ENCODE results near the gene JAGN1. TPM values are rescaled to one million over a fixed set of nuclear protein-coding genes. Genes with fewer than 3 reads are reported as not detected.
"Not testable (repeated sequence)": the region's sequence is repeated elsewhere in the genome, so short reads cannot be mapped to it uniquely, and the experiment has no call there.

JAGN1 gene
- total and polyA plus RNA-seq, 5 donors: 20.3 to 26.0 (median 20.5) TPM

GRCh38 chr3:9938966-9939365, 48.6 kb downstream of the JAGN1 start:
- H3K9me3 ChIP-seq (ENCODE audit: control insufficient read depth, low read length): no peaks in the 10 kb centered on the region
- DNase-seq (no peak), ATAC-seq (no peak)
- peaks cover 9% of the 10 kb centered on the region for H3K4me1 ChIP-seq (ENCODE audit: control insufficient read depth, insufficient read depth, low read length)
- WGBS: 97% methylated on average over 2 of the region's 2 CpGs
- no peak overlapping the region for H3K4me3 ChIP-seq (ENCODE audit: low read length)
- intact Hi-C loops (cut with DNase I): no loop called here
- no peak overlapping the region for H3K27ac ChIP-seq (ENCODE audit: low read length)
- no peaks in the 10 kb centered on the region for H3K27me3 ChIP-seq (ENCODE audit: control insufficient read depth, insufficient read depth)

- H3K27me3 ChIP-seq (ENCODE audit: control insufficient read depth, insufficient read depth); H3K27ac ChIP-seq (ENCODE audit: low read length); ATAC-seq; H3K4me1 ChIP-seq (ENCODE audit: control insufficient read depth, insufficient read depth, low read length); DNase-seq; H3K9me3 ChIP-seq (ENCODE audit: control insufficient read depth, low read length); intact Hi-C loops (cut with DNase I); H3K4me3 ChIP-seq (ENCODE audit: low read length): not testable (repeated sequence)
- 95% methylated on average over 30 of the region's 32 CpGs for WGBS
Observed at GRCh38 chr3:9939906-9940305, 49.5 kb downstream of the JAGN1 start.

- H3K9me3 ChIP-seq (ENCODE audit: control insufficient read depth, low read length): no peaks in the 10 kb centered on the region
- ATAC-seq: no peak
- intact Hi-C loops (cut with DNase I): no loop called here
- DNase-seq: no peak
- 97% methylated on average over 10 of the region's 10 CpGs for WGBS
- no peak overlapping the region for H3K4me3 ChIP-seq (ENCODE audit: low read length)
- no peaks in the 10 kb centered on the region for H3K4me1 ChIP-seq (ENCODE audit: control insufficient read depth, insufficient read depth, low read length)
- no peak overlapping the region for H3K27ac ChIP-seq (ENCODE audit: low read length)
- H3K27me3 ChIP-seq (ENCODE audit: control insufficient read depth, insufficient read depth): no peaks in the 10 kb centered on the region
Observed at GRCh38 chr3:9940746-9941145, 50.3 kb downstream of the JAGN1 start.

GRCh38 chr3:9942164-9942563, 51.8 kb downstream of the JAGN1 start:
- 85% methylated on average over 4 of the region's 4 CpGs for WGBS
- intact Hi-C loops (cut with DNase I): no loop called here
- Histone ChIP-seq H3K4me1 (ENCODE audit: control insufficient read depth, insufficient read depth, low read length) (no peaks in the 10 kb centered on the region), H3K27ac (ENCODE audit: low read length) (no peak overlapping the region), H3K27me3 (ENCODE audit: control insufficient read depth, insufficient read depth) (no peaks in the 10 kb centered on the region), H3K9me3 (ENCODE audit: control insufficient read depth, low read length) (no peaks in the 10 kb centered on the region), H3K4me3 (ENCODE audit: low read length) (no peak overlapping the region)
- no peak for DNase-seq
- ATAC-seq: no peak

DNA sequence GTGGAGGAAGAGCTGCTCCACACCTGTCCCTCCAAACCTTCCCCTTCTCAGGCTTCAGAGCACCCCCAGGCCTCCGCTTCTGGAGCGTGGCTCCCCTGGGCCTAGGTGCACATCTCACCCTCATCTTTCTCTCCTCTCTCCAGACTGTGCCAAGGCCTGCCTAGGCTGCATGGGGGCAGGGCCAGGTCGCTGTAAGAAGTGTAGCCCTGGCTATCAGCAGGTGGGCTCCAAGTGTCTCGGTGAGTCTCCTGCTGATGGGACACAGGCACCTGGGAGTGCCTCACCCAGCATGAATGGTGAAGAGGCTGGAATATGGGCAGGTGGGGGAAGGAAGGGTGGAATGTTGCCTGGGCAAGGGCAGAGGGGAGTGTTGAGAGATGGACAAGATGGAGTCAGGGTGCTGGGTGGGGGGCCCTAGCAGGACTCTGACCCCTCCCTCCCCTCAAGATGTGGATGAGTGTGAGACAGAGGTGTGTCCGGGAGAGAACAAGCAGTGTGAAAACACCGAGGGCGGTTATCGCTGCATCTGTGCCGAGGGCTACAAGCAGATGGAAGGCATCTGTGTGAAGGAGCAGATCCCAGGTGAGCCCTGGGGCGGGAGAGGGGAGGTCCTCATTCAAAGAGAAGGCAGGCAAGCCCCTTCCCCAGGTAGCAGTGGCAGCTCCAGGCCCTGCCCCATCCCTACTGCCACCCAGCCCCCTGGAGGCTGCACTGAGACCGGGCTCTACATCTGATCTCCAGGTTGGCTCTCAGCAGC, 52.7 kb downstream of the JAGN1 start:
- intact Hi-C loops (cut with DNase I): no loop called here
- 84% methylated on average over 11 of the region's 11 CpGs for whole genome bisulfite sequencing
- DNase-seq: peak in 1 of 3 donors; percentile 52

More for the DNA sequence above, 52.7 kb downstream of the JAGN1 start:
- Histone ChIP-seq H3K4me3 (ENCODE audit: low read length) (no peak overlapping the region), H3K9me3 (ENCODE audit: control insufficient read depth, low read length) (no peaks in the 10 kb centered on the region), H3K27ac (ENCODE audit: low read length) (no peak overlapping the region), H3K27me3 (ENCODE audit: control insufficient read depth, insufficient read depth) (no peaks in the 10 kb centered on the region), H3K4me1 (ENCODE audit: control insufficient read depth, insufficient read depth, low read length) (no peaks in the 10 kb centered on the region)
- ATAC-seq: no peak

Other genes with a start within 250 kb of the JAGN1 start
- gene MTMR14, start 241.1 kb upstream of the JAGN1 start, total RNA-seq: 10 to 100 TPM; 41.3 to 84.3 (median 47.2) TPM
- gene MTMR14, start 241.1 kb upstream of the JAGN1 start, polyA plus RNA-seq: 49.4 TPM
- under 1 TPM in 3 of 4 donors, not detected in 1; 0.11 to 0.31 (median 0.15) TPM for gene CPNE9, start 186.8 kb upstream of the JAGN1 start, total RNA-seq
- 0.07 TPM for gene CPNE9, start 186.8 kb upstream of the JAGN1 start, polyA plus RNA-seq
- gene BRPF1, start 158.9 kb upstream of the JAGN1 start, total RNA-seq: 10 to 100 TPM in 3 of 4 donors, 1 to 10 TPM in 1; 9.2 to 12.0 (median 11.7) TPM
- 6.4 TPM for gene BRPF1, start 158.9 kb upstream of the JAGN1 start, polyA plus RNA-seq
- gene OGG1, start 140.7 kb upstream of the JAGN1 start, total RNA-seq: 10 to 100 TPM in 3 of 4 donors, 1 to 10 TPM in 1; 9.6 to 15.5 (median 15.1) TPM
- 13.4 TPM for gene OGG1, start 140.7 kb upstream of the JAGN1 start, polyA plus RNA-seq
- 10 to 100 TPM; 20.1 to 24.9 (median 21.0) TPM for gene CAMK1, start 120.7 kb upstream of the JAGN1 start, total RNA-seq
- gene CAMK1, start 120.7 kb upstream of the JAGN1 start, polyA plus RNA-seq: 22.1 TPM
- 10 to 100 TPM; 42.0 to 51.3 (median 46.3) TPM for gene TADA3, start 98.1 kb upstream of the JAGN1 start, total RNA-seq
- gene TADA3, start 98.1 kb upstream of the JAGN1 start, polyA plus RNA-seq: 38.4 TPM
- 100 to 1,000 TPM in 1 of 4 donors, 10 to 100 TPM in 3; 63.8 to 104 (median 73.0) TPM for gene ARPC4, start 97.5 kb upstream of the JAGN1 start, total RNA-seq
- 51.1 TPM for gene ARPC4, start 97.5 kb upstream of the JAGN1 start, polyA plus RNA-seq
- 10 to 100 TPM; 20.6 to 27.3 (median 23.8) TPM for gene TTLL3, start 80.3 kb upstream of the JAGN1 start, total RNA-seq
- gene TTLL3, start 80.3 kb upstream of the JAGN1 start, polyA plus RNA-seq: 23.7 TPM
- gene RPUSD3, start 46.6 kb upstream of the JAGN1 start, total RNA-seq: 10 to 100 TPM; 31.2 to 37.7 (median 37.6) TPM
- gene RPUSD3, start 46.6 kb upstream of the JAGN1 start, polyA plus RNA-seq: 43.3 TPM
- gene CIDEC, start 10.4 kb upstream of the JAGN1 start, total RNA-seq: 1 to 10 TPM in 1 of 4 donors, under 1 TPM in 2, not detected in 1; 0.38 to 8.4 (median 0.40) TPM
- 29.5 TPM for gene CIDEC, start 10.4 kb upstream of the JAGN1 start, polyA plus RNA-seq
- gene IL17RE, start 12.2 kb downstream of the JAGN1 start, total RNA-seq: 1 to 10 TPM; 1.0 to 2.2 (median 1.4) TPM
- gene IL17RE, start 12.2 kb downstream of the JAGN1 start, polyA plus RNA-seq: 1.2 TPM
- 10 to 100 TPM; 35.1 to 48.1 (median 41.9) TPM for gene IL17RC, start 26.5 kb downstream of the JAGN1 start, total RNA-seq
- gene IL17RC, start 26.5 kb downstream of the JAGN1 start, polyA plus RNA-seq: 40.4 TPM
- 10 to 100 TPM; 59.6 to 88.4 (median 66.9) TPM for gene CRELD1, start 43.2 kb downstream of the JAGN1 start, total RNA-seq
- 92.8 TPM for gene CRELD1, start 43.2 kb downstream of the JAGN1 start, polyA plus RNA-seq
- 1 to 10 TPM; 1.4 to 2.1 (median 1.7) TPM for gene PRRT3, start 61.8 kb downstream of the JAGN1 start, total RNA-seq
- 1.2 TPM for gene PRRT3, start 61.8 kb downstream of the JAGN1 start, polyA plus RNA-seq
- gene EMC3, start 96.2 kb downstream of the JAGN1 start, total RNA-seq: 10 to 100 TPM; 84.3 to 89.8 (median 87.6) TPM
- gene EMC3, start 96.2 kb downstream of the JAGN1 start, polyA plus RNA-seq: 85.2 TPM
- gene FANCD2, start 135.8 kb downstream of the JAGN1 start, total RNA-seq: 1 to 10 TPM; 1.1 to 2.6 (median 1.6) TPM
- 1.0 TPM for gene FANCD2, start 135.8 kb downstream of the JAGN1 start, polyA plus RNA-seq
- not detected for gene FANCD2OS, start 217.6 kb downstream of the JAGN1 start, total RNA-seq
- not detected for gene FANCD2OS, start 217.6 kb downstream of the JAGN1 start, polyA plus RNA-seq
- 100 to 1,000 TPM in 2 of 4 donors, 10 to 100 TPM in 2; 93.3 to 106 (median 100) TPM for gene BRK1, start 225.1 kb downstream of the JAGN1 start, total RNA-seq
- gene BRK1, start 225.1 kb downstream of the JAGN1 start, polyA plus RNA-seq: 127 TPM